DLD1 (cell line): ENCODE results near the gene PASD1.
"Not testable (repeated sequence)": the region's sequence is repeated elsewhere in the genome, so short reads cannot be mapped to it uniquely, and the experiment has no call there.

Source experiments
- in situ Hi-C: cut with HindIII; loops from 2 replicates; pipeline ENCODE4 v1.10.0; 2017; ENCODE audit warnings: low sequenced_read_pairs

PASD1 gene

DNA sequence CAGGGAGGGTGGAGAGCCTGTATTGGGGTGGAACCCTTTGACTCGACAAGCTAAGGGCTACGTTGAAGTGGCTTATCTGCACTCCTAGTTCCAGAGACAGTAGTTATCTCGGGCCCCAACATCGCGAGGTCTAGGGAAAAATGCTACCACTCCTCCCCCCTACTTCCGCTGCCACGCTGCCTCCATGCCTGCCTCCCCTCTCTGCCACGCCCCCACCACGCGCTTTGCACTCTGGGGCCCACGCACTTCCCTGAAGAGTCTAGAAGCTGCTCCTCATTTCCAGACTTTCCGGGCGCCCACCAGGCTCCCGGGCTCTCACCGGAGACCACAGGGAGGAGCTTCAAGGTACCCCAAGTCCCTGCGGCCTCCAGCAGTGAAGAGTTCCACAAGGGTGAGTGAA is at the start of gene PASD1:
PASD1 (plus strand) TSS at position 227 of the 400 bp plus-strand sequence. CDS start 37,879 bp downstream, outside the sequence.
- in situ Hi-C loops: no loop called here

DNA sequence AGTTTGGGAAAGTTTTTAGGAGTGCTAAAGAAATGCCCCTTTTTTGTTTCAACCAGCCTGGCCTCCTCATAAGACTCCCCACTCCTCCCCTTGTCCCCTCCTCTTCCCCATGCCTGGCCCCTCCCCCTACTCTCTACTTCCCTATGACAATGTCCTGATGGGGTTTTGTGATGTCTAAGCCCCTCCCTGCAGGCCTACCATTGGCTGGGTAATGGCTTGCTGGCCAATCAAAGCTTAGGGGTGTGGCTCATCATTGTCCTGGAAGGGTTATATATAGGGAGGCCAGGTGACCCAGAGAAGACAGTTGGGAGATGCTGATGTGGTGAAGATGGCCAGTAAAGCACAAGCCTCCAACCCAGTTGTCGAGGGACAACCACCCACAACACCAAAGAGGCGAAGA is 48.2 kb upstream of the PASD1 start:
- in situ Hi-C loops: no loop called here

DNA sequence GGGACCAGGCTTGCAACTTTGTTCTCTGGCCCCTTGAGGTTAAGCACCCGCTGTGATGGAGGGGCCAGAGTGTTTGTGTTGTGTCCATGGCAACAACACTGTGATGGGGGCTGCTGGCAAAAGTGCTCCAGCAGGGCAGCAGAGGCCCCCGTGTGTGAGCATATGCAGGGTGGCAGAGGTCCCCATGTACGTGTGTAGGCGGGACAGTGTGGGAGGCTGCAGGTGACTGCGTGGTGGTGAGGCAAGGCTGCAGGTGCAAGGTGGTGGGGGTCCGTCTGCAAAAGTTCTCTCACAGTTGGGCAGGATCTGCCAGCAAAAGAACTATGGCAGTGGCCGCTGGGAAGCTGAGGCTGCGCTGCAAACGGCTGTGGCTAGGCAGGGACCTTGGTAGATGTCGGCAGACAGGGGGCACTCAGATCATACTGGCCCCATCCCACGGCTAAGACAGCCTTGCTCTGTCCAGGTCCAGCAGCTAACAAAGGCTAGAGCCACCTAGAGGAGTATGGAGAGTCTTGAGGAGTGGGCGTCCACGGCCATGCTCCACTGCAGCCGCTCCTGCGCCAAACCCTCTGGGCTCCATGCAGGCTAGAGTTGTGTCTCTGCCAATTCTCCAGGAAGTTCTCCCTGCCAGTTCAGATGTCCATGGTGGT is 46.8 kb upstream of the PASD1 start:
- in situ Hi-C loops: no loop called here

- in situ Hi-C loops: no loop called here
Observed at GRCh38 chrX:151517421-151517820, 46.1 kb upstream of the PASD1 start.

- in situ Hi-C loops: no loop called here
Observed at GRCh38 chrX:151523351-151523750, 40.1 kb upstream of the PASD1 start.

DNA sequence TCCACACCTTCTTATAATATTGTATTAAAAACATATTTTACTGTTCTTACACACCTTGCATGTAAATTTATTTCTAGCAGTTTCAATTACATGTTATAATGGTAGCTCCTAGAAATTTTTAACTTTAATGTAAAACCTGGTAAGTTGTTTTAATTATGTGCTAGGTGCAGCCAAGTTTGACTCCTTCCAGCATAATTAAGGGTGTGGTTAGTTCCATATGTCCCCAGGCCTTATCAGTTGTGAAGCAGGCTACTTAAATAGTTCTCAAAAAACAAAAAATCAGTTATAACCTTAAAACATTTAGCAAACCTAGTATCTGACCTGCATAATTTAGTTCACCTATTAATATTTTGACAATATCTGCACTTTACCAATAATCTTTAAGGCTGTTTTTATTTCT is 26.9 kb upstream of the PASD1 start:
- in situ Hi-C loops: no loop called here

DNA sequence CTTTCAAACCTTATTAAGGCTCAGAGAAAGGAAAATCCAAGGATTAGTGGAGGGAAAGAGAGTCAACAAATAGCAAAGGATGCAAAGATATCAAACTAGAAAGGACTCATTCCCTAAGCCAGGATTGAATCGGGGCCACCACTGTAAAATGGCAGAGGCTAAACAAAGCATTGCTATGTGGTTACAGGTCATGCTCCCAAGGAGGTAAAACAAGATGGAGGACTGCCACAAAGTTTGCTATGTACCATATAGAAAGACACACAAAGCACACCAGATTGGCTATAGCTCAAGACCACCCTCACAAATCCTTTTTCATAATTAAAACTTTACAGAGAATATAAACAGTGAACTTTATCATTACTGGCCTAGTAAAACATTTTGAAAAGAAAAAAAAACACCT is 25.9 kb upstream of the PASD1 start:
- in situ Hi-C loops: no loop called here

- in situ Hi-C loops: no loop called here
Observed at GRCh38 chrX:151538190-151539122, 25.0 kb upstream of the PASD1 start.

DNA sequence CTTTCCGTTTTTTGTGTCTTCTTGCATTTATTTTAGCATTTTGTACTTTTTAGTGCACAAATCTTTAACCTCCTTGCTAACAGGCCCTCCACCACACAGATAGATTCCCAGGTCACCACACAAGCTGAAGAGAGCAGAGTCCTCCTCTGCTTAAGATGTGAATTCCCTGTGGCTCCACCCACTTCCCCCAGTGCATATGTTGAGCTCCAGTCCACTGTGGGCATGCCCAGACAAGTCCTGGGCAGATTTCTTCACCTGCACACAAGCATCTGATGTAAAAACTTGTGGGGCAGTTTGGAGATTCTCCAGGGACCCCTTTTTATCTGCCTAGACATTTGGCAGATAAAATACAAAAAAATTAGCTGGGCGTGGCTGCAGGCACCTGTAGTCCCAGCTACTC is 19.8 kb upstream of the PASD1 start:
- in situ Hi-C loops: no loop called here

GRCh38 chrX:151546226-151546625 is 17.2 kb upstream of the PASD1 start:
- in situ Hi-C loops: not testable (repeated sequence)

DNA sequence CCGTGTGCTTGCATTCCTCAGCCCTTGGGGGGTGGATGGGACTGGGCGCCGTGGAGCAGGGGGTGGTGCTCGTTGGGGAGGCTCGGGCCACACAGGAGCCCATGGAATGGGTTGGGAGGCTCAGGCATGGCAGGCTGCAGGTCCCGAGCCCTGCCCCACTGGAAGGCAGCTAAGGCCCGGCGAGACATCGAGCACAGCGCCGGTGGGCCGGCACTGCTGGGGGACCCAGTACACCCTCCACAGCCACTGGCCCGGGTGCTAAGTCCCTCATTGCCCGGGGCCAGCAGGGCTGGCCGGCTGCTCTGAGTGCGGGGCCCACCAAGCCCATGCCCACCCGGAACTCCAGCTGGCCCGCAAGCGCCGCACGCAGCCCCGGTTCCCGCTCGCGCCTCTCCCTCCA is 12.3 kb upstream of the PASD1 start:
- in situ Hi-C loops: not testable (repeated sequence)

- in situ Hi-C loops: no loop called here
Observed at GRCh38 chrX:151552743-151553142, 10.7 kb upstream of the PASD1 start.

- in situ Hi-C loops: not testable (repeated sequence)
Observed at GRCh38 chrX:151555301-151555700, 8.2 kb upstream of the PASD1 start.

GRCh38 chrX:151562485-151562884 is 990 bp upstream of the PASD1 start:
- in situ Hi-C loops: not testable (repeated sequence)

DNA sequence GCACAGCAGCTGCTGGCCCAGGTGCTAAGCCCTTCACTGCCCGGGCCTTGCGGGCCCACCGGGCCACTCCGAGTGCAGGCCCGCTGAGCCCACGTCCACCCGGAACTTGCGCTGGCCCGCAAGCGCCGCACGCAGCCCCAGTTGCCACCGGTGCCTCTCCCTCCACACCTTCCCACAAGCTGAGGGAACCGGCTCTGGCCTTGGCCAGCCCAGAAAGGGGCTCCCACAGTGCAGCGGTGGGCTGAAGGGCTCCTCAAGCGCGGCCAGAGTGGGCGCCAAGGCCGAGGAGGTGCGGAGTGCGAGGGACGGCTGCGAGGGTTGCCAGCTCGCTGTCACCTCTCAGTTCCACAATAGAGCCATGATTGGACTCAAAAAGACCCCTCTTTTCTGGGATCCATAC is 472 bp upstream of the PASD1 start:
- in situ Hi-C loops: not testable (repeated sequence)

DNA sequence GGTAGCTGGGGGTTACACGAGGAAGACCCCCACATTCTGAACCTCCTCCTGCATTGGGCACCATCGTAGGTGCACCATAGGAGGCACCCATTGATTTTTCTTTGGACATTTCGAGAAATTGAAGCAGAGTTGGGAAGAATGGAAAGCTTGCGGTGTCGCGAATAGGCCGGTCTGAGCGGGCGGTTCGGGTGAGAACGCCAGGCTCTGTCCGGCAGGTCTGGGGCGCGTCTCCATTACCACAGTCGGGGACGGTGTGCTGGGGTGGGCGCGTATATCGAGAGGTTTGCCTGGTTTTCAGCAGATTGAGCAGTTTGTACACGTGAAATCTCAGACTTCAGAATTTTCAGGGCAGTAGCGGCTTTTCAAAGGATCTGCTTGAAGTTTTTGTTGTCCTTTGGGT is 560 bp downstream of the PASD1 start:
- in situ Hi-C loops: no loop called here

- in situ Hi-C loops: not testable (repeated sequence)
Observed at GRCh38 chrX:151566872-151567271, 3.4 kb downstream of the PASD1 start.

DNA sequence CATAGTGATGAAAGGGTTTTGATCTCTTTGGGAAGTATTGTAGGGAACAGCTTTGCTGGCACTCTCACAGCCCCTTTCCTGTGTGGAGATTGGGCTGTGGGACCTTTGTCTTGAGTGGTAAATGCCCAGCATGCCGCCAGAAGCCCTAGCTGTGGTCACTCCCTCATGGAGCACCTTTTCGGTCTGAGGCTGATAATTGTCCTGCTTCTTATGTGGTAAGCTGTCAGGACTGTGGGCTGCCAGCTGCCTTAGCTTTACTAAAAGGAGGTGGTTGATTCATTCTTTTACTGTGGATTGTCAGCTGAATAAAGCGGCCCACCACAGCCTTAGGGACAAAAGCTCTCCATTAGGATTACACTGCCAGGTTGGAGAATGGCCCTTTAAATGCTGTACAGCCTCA is 7.1 kb downstream of the PASD1 start:
- in situ Hi-C loops: no loop called here

DNA sequence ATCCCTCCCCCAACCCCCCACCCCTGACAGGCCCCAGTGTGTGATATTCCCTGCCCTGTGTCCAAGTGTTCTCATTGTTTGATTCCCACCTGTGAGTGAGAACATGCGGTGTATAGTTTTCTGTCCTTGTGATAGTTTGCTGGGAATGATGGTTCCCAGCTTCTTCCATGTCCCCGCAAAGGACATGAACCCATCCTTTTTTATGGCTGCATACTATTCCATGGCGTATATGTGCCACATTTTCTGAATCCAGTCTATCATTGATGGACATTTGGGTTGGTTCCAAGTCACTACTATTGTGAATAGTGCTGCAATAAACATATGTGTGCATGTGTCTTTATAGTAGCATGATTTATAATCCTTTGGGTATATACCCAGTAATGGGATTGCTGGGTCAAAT is 29.9 kb downstream of the PASD1 start:
- in situ Hi-C loops: not testable (repeated sequence)

DNA sequence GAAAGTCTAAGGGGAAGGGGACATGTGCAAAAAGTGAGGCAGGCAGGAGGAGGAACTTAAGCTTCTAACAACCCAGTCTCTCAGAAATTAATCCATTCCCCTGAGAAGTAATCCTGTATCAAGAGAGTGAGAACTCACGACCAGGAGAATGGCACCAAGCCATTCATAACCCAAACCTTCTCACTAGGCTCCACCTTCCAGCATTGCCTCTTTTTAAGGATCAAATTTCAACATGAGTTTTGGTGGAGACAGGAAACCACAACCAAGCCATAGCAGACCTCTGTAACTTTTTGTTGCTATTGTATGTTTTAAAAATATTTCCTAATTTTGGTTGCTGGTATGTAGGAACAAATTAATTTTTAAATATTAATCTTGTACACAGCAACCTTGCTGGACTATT is 32.8 kb downstream of the PASD1 start:
- in situ Hi-C loops: no loop called here

- in situ Hi-C loops: no loop called here
Observed at GRCh38 chrX:151604931-151605330, 41.5 kb downstream of the PASD1 start.

- in situ Hi-C loops: no loop called here
Observed at GRCh38 chrX:151609222-151609621, 45.7 kb downstream of the PASD1 start.
